Osteoblast (primary cell): ENCODE data around the gene HBG1. TPM values are rescaled to one million over a fixed set of nuclear protein-coding genes. Genes with fewer than 3 reads are reported as not detected.

Experiments used
- DNase-seq: peaks from one replicate; pipeline ENCODE4 v3.0.0; 2011; ENCODE audit warnings: low spot score, mixed read lengths; ENCODE audit not compliant: insufficient read length; ENCODE audit errors: missing footprints
- H2AFZ ChIP-seq: 2 replicates; pipeline ENCODE4 v1.6.0; 2011; ENCODE audit warnings: mild to moderate bottlenecking, low read length
- H3K27ac ChIP-seq: 2 replicates; pipeline ENCODE4 v1.5.1; 2011; ENCODE audit warnings: mild to moderate bottlenecking, low read depth, low read length, moderate library complexity
- H3K27me3 ChIP-seq: 2 replicates; pipeline ENCODE4 v1.6.0; 2012; ENCODE audit warnings: mild to moderate bottlenecking, control low read depth, inconsistent platforms, low read length, moderate library complexity; ENCODE audit not compliant: insufficient read depth
- H3K36me3 ChIP-seq: 2 replicates; pipeline ENCODE4 v1.5.1; 2011; ENCODE audit warnings: mild to moderate bottlenecking, low read length, control low read depth, moderate library complexity; ENCODE audit not compliant: insufficient read depth
- H3K4me1 ChIP-seq: 2 replicates; pipeline ENCODE4 v1.5.1; 2011; ENCODE audit warnings: mild to moderate bottlenecking, low read length, control low read depth, moderate library complexity; ENCODE audit not compliant: insufficient read depth
- H3K4me2 ChIP-seq: 2 replicates; pipeline ENCODE4 v1.6.0; 2011; ENCODE audit warnings: mild to moderate bottlenecking, low read length; ENCODE audit not compliant: insufficient read depth
- H3K4me3 ChIP-seq: fragments of 200-600 bp; sonication (generic); 3 replicates; pipeline ENCODE4 v1.5.1; 2012; ENCODE audit warnings: mild to moderate bottlenecking, low read length, inconsistent platforms; ENCODE audit not compliant: insufficient read depth
- H3K79me2 ChIP-seq: 2 replicates; pipeline ENCODE4 v1.6.0; 2012; ENCODE audit warnings: mild to moderate bottlenecking, low read length, control low read depth, inconsistent platforms; ENCODE audit not compliant: insufficient read depth
- H3K9me3 ChIP-seq: 2 replicates; pipeline ENCODE4 v1.5.1; 2011; ENCODE audit warnings: low read depth, low read length, control low read depth
- H4K20me1 ChIP-seq: 2 replicates; pipeline ENCODE4 v1.6.0; 2012; ENCODE audit warnings: mild to moderate bottlenecking, low read length, control low read depth; ENCODE audit not compliant: insufficient read depth
- CTCF ChIP-seq: IDR thresholded peaks from 2 replicates; pipeline ENCODE4 v1.5.1; 2011; ENCODE audit warnings: mild to moderate bottlenecking, low read depth, low read length, moderate library complexity; ENCODE audit errors: extremely low read depth
- total RNA-seq: library from RNA; depleted of rRNA; stranded (reverse); fragments of >200 nt; gene quantifications from 2 replicates; pipeline ENCODE4 v1.2.3, GENCODE V29; 2012

The HBG1 gene
- total RNA-seq, 1 donor: not detected

- TF ChIP-seq CTCF: no peak
- DNase-seq: peak; percentile 62
Measured at GRCh38 chr11:5242933-5243815, 6.5 kb downstream of the HBG1 start.

GRCh38 chr11:5242208-5242607, 7.4 kb downstream of the HBG1 start:
- H4K20me1 ChIP-seq: no peaks in the 10 kb centered on the region
- no peak overlapping the region for H3K27ac ChIP-seq
- H3K79me2 ChIP-seq: no peaks in the 10 kb centered on the region
- peaks cover 2% of the 10 kb centered on the region for H3K4me1 ChIP-seq
- H2AFZ ChIP-seq: no peak overlapping the region
- no peak overlapping the region for H3K4me2 ChIP-seq
- no peak overlapping the region for H3K4me3 ChIP-seq
- no peaks in the 10 kb centered on the region for H3K36me3 ChIP-seq
- no peak for DNase-seq
- no peak for TF ChIP-seq CTCF
- no peaks in the 10 kb centered on the region for H3K9me3 ChIP-seq
- no peaks in the 10 kb centered on the region for H3K27me3 ChIP-seq

More at GRCh38 chr11:5242933-5243815, 6.5 kb downstream of the HBG1 start:
- Histone ChIP-seq H3K4me2 (no peak overlapping the region), H3K79me2 (no peaks in the 10 kb centered on the region), H3K9me3 (no peaks in the 10 kb centered on the region), H3K4me3 (no peak overlapping the region), H3K27ac (no peak overlapping the region), H4K20me1 (no peaks in the 10 kb centered on the region), H3K36me3 (no peaks in the 10 kb centered on the region), H3K27me3 (no peaks in the 10 kb centered on the region), H3K4me1 (peaks cover 2% of the 10 kb centered on the region), H2AFZ (no peak overlapping the region)

- no peak overlapping the region for H3K27ac ChIP-seq
- TF ChIP-seq CTCF: no peak
- H3K79me2 ChIP-seq: no peaks in the 10 kb centered on the region
- no peak for DNase-seq
- H3K27me3 ChIP-seq: no peaks in the 10 kb centered on the region
- no peak overlapping the region for H2AFZ ChIP-seq
- H3K4me3 ChIP-seq: no peak overlapping the region
- H3K36me3 ChIP-seq: no peaks in the 10 kb centered on the region
- H3K4me1 ChIP-seq: peaks cover 2% of the 10 kb centered on the region
- no peaks in the 10 kb centered on the region for H3K9me3 ChIP-seq
- H3K4me2 ChIP-seq: no peak overlapping the region
- H4K20me1 ChIP-seq: no peaks in the 10 kb centered on the region
Measured at GRCh38 chr11:5241458-5241857, 8.2 kb downstream of the HBG1 start.

GRCh38 chr11:5240458-5240857, 9.2 kb downstream of the HBG1 start:
- no peaks in the 10 kb centered on the region for H3K27me3 ChIP-seq
- no peak overlapping the region for H3K4me2 ChIP-seq
- H3K27ac ChIP-seq: no peak overlapping the region
- TF ChIP-seq CTCF: no peak
- no peaks in the 10 kb centered on the region for H3K79me2 ChIP-seq
- no peak overlapping the region for H2AFZ ChIP-seq
- no peaks in the 10 kb centered on the region for H3K9me3 ChIP-seq
- H3K4me3 ChIP-seq: no peak overlapping the region
- H3K36me3 ChIP-seq: no peaks in the 10 kb centered on the region
- peaks cover 2% of the 10 kb centered on the region for H3K4me1 ChIP-seq
- no peaks in the 10 kb centered on the region for H4K20me1 ChIP-seq
- DNase-seq: no peak
